HG03039 (cell line): ENCODE measurements around the gene BBOX1.
"Not testable (repeated sequence)": the region's sequence is repeated elsewhere in the genome, so short reads cannot be mapped to it uniquely, and the experiment has no call there.

Source experiments
- ATAC-seq: cut with Tn5 transposase; IDR thresholded peaks from one replicate; pipeline ENCODE4 v1.9.1; 2021; ENCODE audit warnings: mild to moderate bottlenecking, moderate library complexity; ENCODE audit not compliant: unreplicated experiment

Gene BBOX1

DNA sequence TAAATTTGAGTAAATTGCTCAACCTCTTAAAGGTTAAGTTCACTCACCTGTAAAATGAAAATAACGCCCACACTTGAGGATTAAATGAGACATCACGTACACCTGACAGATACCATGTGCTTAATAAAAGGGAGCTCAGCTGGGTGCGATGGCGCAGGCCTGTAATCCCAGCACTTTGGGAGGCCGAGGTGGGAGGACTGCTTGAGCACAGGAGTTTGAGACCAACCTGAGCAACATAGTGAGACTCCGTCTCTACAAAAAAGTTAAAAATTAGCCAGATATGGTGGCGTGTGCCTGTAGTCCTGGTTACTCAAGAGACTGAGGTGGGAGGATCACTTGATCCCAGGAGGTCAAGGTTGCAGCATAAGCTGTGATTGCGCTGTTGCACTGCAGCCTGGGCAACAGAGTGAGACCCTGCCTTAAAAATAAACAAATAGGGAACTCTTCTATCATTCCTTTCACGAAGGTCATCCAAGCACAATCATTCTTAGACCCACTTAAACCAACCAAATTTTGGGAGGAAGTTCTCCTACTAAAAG lies 134.1 kb downstream of the BBOX1 start:
- no peak for ATAC-seq

DNA sequence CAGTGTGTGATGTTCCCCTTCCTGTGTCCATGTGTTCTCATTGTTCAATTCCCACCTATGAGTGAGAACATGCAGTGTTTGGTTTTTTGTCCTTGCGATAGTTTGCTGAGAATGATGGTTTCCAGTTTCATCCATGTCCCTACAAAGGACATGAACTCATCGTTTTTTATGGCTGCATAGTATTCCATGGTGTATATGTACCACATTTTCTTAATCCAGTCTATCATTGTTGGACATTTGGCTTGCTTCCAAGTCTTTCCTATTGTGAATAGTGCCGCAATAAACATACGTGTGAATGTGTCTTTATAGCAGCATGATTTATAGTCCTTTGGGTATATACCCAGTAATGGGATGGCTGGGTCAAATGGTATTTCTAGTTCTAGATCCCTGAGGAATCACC lies 134.9 kb downstream of the BBOX1 start:
- not testable (repeated sequence) for ATAC-seq
